PC-9 (cell line): ENCODE results near the gene WDFY3.

Source experiments
- CTCF ChIP-seq: fragments of 200-600 bp; sonication (generic); conservative IDR thresholded peaks from 2 replicates; pipeline ENCODE4 v1.6.1; 2017; ENCODE audit warnings: mixed run types, antibody characterized with exemption, mild to moderate bottlenecking, moderate library complexity
- EZH2 ChIP-seq: fragments of 200-600 bp; sonication (generic); IDR thresholded peaks from 2 replicates; pipeline ENCODE4 v1.8.0; 2017; ENCODE audit warnings: antibody characterized with exemption, low read depth

DNA sequence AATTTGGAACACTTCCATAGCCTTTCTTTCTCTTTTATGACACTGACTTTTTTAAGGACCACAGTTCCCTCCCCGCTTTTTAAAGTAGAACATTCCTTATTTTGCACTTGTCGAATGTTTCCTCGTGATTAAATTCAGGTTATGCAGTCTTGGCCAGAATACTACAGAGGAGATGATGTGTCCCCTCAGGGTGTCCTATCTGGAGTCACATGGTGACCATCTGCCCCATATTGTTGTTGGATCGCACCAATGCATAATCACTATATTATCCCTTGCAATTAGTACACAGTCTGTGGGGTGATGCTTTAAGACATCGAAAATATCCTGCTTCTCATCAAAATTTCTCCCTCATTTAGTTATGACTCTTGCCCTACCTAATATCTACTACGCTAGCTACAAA lies 27.4 kb downstream of the WDFY3 start:
- TF ChIP-seq CTCF (no peak), EZH2 (no peak)
